Cerebellar nuclear complex (tissue), 1 donor: ENCODE measurements around the gene PLEKHJ1.
"Not testable (repeated sequence)": the region's sequence is repeated elsewhere in the genome, so short reads cannot be mapped to it uniquely, and the experiment has no call there.

Experiments used
- DNase-seq, 2 experiments: peaks; one replicate each; lab custom pipeline; 2025; lab: John Stamatoyannopoulos, UW

Gene PLEKHJ1

GRCh38 chr19:2219726-2220125, 16.4 kb downstream of the PLEKHJ1 start:
- no peak for DNase-seq

GRCh38 chr19:2217591-2217990, 18.5 kb downstream of the PLEKHJ1 start:
- no peak for DNase-seq

- DNase-seq, result no peak
Observed at GRCh38 chr19:2216361-2217225, 19.5 kb downstream of the PLEKHJ1 start.

GRCh38 chr19:2215281-2215751, 20.8 kb downstream of the PLEKHJ1 start:
- DNase-seq, result no peak

GRCh38 chr19:2214251-2214650, 21.9 kb downstream of the PLEKHJ1 start:
- no peak for DNase-seq

GRCh38 chr19:2213799-2214198, 22.3 kb downstream of the PLEKHJ1 start:
- DNase-seq, result no peak

GRCh38 chr19:2212861-2213711, 23.0 kb downstream of the PLEKHJ1 start:
- DNase-seq, result no peak

- no peak for DNase-seq
Observed at GRCh38 chr19:2210987-2211740, 25.0 kb downstream of the PLEKHJ1 start.

GRCh38 chr19:2210206-2210605, 25.9 kb downstream of the PLEKHJ1 start:
- no peak for DNase-seq

- no peak for DNase-seq
Observed at GRCh38 chr19:2209408-2209807, 26.7 kb downstream of the PLEKHJ1 start.

GRCh38 chr19:2208975-2209374, 27.2 kb downstream of the PLEKHJ1 start:
- no peak for DNase-seq

- no peak for DNase-seq
Observed at GRCh38 chr19:2207991-2208860, 27.9 kb downstream of the PLEKHJ1 start.

GRCh38 chr19:2207008-2207407, 29.1 kb downstream of the PLEKHJ1 start:
- no peak for DNase-seq

- no peak for DNase-seq
Observed at GRCh38 chr19:2202366-2202765, 33.8 kb downstream of the PLEKHJ1 start.

- DNase-seq, result no peak
Observed at GRCh38 chr19:2201473-2202148, 34.5 kb downstream of the PLEKHJ1 start.

GRCh38 chr19:2200624-2201294, 35.4 kb downstream of the PLEKHJ1 start:
- not testable (repeated sequence) for DNase-seq

GRCh38 chr19:2199861-2200623, 36.1 kb downstream of the PLEKHJ1 start:
- no peak for DNase-seq

- DNase-seq, result no peak
Observed at GRCh38 chr19:2199215-2199614, 36.9 kb downstream of the PLEKHJ1 start.

- DNase-seq, result no peak
Observed at GRCh38 chr19:2198317-2198716, 37.8 kb downstream of the PLEKHJ1 start.
